ENCODE measurements around the gene DENND6B.
"Not testable (repeated sequence)": the region's sequence is repeated elsewhere in the genome, so short reads cannot be mapped to it uniquely, and the experiment has no call there.

Gene DENND6B

DNA sequence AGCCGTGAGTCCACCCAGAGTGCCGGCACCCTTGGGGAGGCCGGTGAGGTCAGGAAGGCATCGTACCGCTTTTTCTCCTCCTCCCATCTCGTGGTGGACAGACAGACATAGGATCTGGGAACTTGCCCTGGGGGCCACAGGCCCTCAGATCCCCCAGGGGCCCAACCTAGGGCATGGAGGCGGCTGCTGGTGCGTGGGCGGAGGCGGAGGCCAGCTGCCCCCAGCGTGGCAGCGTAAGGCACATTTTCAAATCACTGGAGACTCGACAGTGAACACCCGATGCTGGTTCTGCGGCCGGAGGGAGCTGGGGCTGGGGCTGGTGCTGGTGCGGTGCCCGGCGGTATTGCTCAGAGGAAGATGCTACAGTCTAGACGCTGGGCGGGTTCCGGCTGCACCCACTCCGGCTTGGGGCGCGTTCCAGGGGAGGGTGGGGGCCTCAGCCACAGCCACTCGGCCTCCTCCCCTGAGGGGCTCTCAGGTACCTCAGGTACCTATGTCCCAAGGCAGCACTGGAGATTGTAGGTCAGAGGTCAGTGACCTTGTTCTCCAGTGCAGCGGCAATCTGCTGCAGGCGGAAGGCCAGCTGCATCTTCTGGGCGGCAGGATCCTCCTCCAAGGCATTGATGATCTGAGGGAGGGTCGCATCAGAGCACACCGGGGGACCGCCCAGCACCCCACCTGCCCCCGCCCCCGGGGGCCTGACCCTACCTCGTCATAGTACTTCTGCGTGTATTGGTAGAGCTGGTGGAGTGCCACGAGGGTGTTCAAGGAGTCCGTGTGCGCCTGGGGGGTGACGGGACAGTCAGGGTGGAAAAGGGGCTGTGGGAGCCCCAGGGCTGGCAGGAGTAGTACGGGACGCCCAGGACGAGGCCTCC is 51.4 kb downstream of the DENND6B start:
- TF ChIP-seq, protein P1, sequence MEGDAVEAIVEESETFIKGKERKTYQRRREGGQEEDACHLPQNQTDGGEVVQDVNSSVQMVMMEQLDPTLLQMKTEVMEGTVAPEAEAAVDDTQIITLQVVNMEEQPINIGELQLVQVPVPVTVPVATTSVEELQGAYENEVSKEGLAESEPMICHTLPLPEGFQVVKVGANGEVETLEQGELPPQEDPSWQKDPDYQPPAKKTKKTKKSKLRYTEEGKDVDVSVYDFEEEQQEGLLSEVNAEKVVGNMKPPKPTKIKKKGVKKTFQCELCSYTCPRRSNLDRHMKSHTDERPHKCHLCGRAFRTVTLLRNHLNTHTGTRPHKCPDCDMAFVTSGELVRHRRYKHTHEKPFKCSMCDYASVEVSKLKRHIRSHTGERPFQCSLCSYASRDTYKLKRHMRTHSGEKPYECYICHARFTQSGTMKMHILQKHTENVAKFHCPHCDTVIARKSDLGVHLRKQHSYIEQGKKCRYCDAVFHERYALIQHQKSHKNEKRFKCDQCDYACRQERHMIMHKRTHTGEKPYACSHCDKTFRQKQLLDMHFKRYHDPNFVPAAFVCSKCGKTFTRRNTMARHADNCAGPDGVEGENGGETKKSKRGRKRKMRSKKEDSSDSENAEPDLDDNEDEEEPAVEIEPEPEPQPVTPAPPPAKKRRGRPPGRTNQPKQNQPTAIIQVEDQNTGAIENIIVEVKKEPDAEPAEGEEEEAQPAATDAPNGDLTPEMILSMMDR (IDR thresholded peaks at IDR 0.05; ENCODE audit: control extremely low read depth, extremely low read depth, low read depth, missing control alignments) = no peak
- ChIA-PET POLR2A (no interaction called here), CTCF (interaction anchor here (0.8 to 6.6 kb wide), 19 partner anchors 11 to 346 kb away, joined by 3 to 96 read pairs (median 8); partner anchors contain the start of genes DENND6B, HDAC10, MAPK12 and PLXNB2)
- no peak for DNase-seq (ENCODE audit: extremely low spot score)

DNA sequence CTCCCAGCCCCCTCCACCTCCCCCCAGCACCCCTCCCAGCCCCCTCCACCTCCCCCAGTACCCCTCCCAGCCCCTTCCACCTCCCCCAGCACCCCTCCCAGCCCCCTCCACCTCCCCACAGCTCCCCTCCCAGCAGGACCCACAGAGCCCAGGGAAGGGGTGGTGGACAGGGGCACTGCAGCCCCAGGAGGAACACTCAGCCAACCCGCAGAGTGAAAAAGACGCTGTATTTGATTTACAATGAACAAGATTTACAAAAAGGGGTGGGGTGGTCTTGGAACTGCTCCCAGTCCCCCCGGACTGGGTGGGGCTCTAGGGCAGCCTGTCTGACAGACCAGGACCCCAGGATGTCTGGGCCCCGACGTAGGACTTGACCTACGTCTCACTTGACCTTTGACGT is 52.0 kb downstream of the DENND6B start:
- ChIA-PET POLR2A (no interaction called here), CTCF (interaction anchor here (1.2 to 6.6 kb wide), 7 partner anchors 10 to 67 kb away, joined by 3 to 96 read pairs (median 65); partner anchors contain the start of genes DENND6B and MAPK12)
- TF ChIP-seq, protein P1 (IDR thresholded peaks at IDR 0.05; ENCODE audit: control extremely low read depth, extremely low read depth, low read depth, missing control alignments) = no peak
- no peak for DNase-seq (ENCODE audit: extremely low spot score)

GRCh38 chr22:50274311-50274710 is 52.5 kb downstream of the DENND6B start:
- POLR2A ChIA-PET = no interaction called here
- TF ChIP-seq, protein P1 (IDR thresholded peaks at IDR 0.05; ENCODE audit: control extremely low read depth, extremely low read depth, low read depth, missing control alignments) = peak; percentile 37
- CTCF ChIA-PET = interaction anchor here (1.8 to 6.6 kb wide), 4 partner anchors 20 to 67 kb away, joined by 5 to 96 read pairs (median 66); partner anchors contain the start of gene DENND6B
- DNase-seq (ENCODE audit: extremely low spot score) = peak; percentile 64

- POLR2A ChIA-PET; DNase-seq (ENCODE audit: extremely low spot score): not testable (repeated sequence)
- CTCF ChIA-PET = interaction anchor here (0.9 to 6.6 kb wide), 8 partner anchors 20 to 68 kb away, joined by 3 to 68 read pairs (median 4); partner anchors contain the start of gene DENND6B
Measured at GRCh38 chr22:50273781-50274180, 53.0 kb downstream of the DENND6B start.

DNA sequence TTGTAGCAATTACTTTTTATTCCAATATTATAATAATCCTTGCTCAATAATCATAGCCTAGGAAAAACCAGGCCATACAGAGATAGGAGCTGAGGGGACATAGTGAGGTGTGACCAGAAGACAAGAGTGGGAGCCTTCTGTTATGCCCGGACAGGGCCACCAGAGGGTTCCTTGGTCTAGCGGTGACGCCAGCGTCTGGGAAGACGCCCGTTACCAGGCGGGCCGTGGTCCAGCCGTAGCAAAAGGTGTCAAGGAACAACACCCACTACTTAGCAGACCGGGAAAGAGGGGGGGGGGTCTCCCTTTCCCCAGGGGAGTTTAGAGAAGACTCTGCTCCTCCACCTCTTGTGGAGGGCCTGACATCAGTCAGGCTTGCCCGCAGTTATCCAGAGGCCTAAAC is 53.5 kb downstream of the DENND6B start:
- DNase-seq (ENCODE audit: extremely low spot score); POLR2A ChIA-PET: not testable (repeated sequence)
- CTCF ChIA-PET = interaction anchor here (0.9 to 6.6 kb wide), 9 partner anchors 21 to 289 kb away, joined by 3 to 68 read pairs (median 3); partner anchors contain the start of genes DENND6B and SYCE3

GRCh38 chr22:50272044-50272802 is 54.6 kb downstream of the DENND6B start:
- TF ChIP-seq, protein P1 (IDR thresholded peaks at IDR 0.05; ENCODE audit: control extremely low read depth, extremely low read depth, low read depth, missing control alignments) = no peak
- DNase-seq (ENCODE audit: extremely low spot score) = no peak
- POLR2A ChIA-PET = no interaction called here
- CTCF ChIA-PET = interaction anchor here (0.7 to 6.6 kb wide), 11 partner anchors 8 to 290 kb away, joined by 3 to 68 read pairs (median 4); partner anchors contain the start of genes DENND6B, HDAC10, MAPK12 and SYCE3

DNA sequence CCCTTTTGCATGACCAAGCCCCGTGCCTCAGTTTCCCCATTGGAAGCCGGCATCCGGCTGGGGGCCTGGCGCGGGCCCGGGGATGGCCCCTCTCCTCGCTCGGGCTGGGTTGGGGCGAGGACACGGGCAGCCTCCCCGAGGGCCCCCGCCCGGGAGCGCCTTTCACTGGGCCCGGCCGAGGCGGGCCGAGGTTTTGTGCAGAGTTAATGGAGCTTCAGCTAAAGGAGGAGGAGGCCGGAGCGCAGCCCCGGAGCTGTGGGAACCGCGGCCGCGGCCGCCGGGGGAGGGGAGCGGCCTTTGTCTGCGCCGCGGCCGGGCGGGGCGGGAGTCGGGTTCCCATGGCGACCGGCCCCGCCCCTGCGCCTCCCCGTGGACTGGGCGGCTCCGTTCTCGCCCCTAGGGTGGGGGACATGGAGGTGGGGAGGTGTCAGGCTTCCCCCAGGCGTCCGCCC is 55.3 kb downstream of the DENND6B start:
- ChIA-PET CTCF (interaction anchor here (0.8 to 6.6 kb wide), 9 partner anchors 11 to 82 kb away, joined by 3 to 65 read pairs (median 5); partner anchors contain the start of genes DENND6B and MAPK12), POLR2A (interaction anchor here (0.6 kb wide), 1 partner anchor 124 kb away, joined by 6 read pairs; no protein-coding TSS in a partner anchor)
- DNase-seq (ENCODE audit: extremely low spot score) = peak; percentile 86
- TF ChIP-seq, protein P1 (IDR thresholded peaks at IDR 0.05; ENCODE audit: control extremely low read depth, extremely low read depth, low read depth, missing control alignments) = peak; percentile 30

All from GM10248 (cell line).